Spleen (tissue), 7 donors: ENCODE measurements around the gene FCGR2B.
"Not testable (repeated sequence)": the region's sequence is repeated elsewhere in the genome, so short reads cannot be mapped to it uniquely, and the experiment has no call there.

Experiments
- CTCF ChIP-seq, 11 experiments: fragments of 200-600 bp in 7 of 11; fragments of 450-650 bp in 4 of 11; sonication (generic) in 4 of 11; IDR thresholded peaks in 8 of 11; conservative IDR thresholded peaks in 3 of 11; 1 replicate in 7 of 11; 2 replicates in 4 of 11; pipeline versions ENCODE4 v1.4.0 to v1.8.0; 2016 to 2021; ENCODE audit warnings: antibody characterized with exemption in 11 of 11, inconsistent platforms in 4 of 11, mild to moderate bottlenecking in 1 of 11
- POLR2A ChIP-seq, 3 donors: fragments of 450-650 bp; IDR thresholded peaks; one replicate each; pipeline ENCODE4 v1.5.1; 2017; ENCODE audit warnings: antibody characterized with exemption in 3 of 3, mild to moderate bottlenecking in 1 of 3
- donor health status: DM: no; HTN: no; CAD: no; lungs with moderate emphysema.
- donor health status: DM: no; HTN: no; CAD: no.
- donor health status: DM: no; HTN: no; CAD: no.

GRCh38 chr1:161674447-161674846 is 11.5 kb downstream of the FCGR2B start:
- TF ChIP-seq CTCF (IDR thresholded peaks at IDR 0.05 in 8 of 11, conservative IDR thresholded peaks at IDR 0.05 in 3 of 11); POLR2A (IDR thresholded peaks at IDR 0.05): not testable (repeated sequence)
